Measurements from ENCODE around the gene TTC34. TPM values are rescaled to one million over a fixed set of nuclear protein-coding genes. Genes with fewer than 3 reads are reported as not detected.

The TTC34 gene
- total and polyA plus RNA-seq, 2 of the 13 experiments (the other 11 are each of a cell fraction or from before 2014, with no cell fraction given): 0.07 to 0.11 TPM

- TF ChIP-seq THRA (CRISPR knock-in tag; IDR thresholded peaks at IDR 0.05; ENCODE audit: borderline replicate concordance) (peak; percentile 68; the same call in 1 of the 2 replicates), ZIK1 (CRISPR knock-in tag; IDR thresholded peaks at IDR 0.05; ENCODE audit: borderline replicate concordance, low read depth) (no peak), ZNF3 (CRISPR knock-in tag; IDR thresholded peaks at IDR 0.05) (no peak), RBM22 (optimal IDR thresholded peaks at IDR 0.05; ENCODE audit: low read length) (no peak), ONECUT2 (CRISPR knock-in tag; IDR thresholded peaks at IDR 0.05) (no peak), RCOR2 (CRISPR knock-in tag; IDR thresholded peaks at IDR 0.05) (no peak), ZBTB37 (CRISPR knock-in tag; IDR thresholded peaks at IDR 0.05) (no peak), ZNF543 (CRISPR knock-in tag; IDR thresholded peaks at IDR 0.05) (no peak; the same call in 1 of the 2 replicates), ZNF296 (CRISPR knock-in tag; conservative IDR thresholded peaks at IDR 0.05) (no peak), TEAD3 (CRISPR knock-in tag; optimal IDR thresholded peaks at IDR 0.05; ENCODE audit: borderline replicate concordance) (peak; percentile 52), ZNF687 (CRISPR knock-in tag; IDR thresholded peaks at IDR 0.05) (peak; percentile 77), RAD21 (CRISPR knock-in tag; IDR thresholded peaks at IDR 0.05) (no peak), ZNF225 (CRISPR knock-in tag; IDR thresholded peaks at IDR 0.05) (no peak), ZFY (CRISPR knock-in tag; IDR thresholded peaks at IDR 0.05) (no peak), ZNF34 (CRISPR knock-in tag; IDR thresholded peaks at IDR 0.05; ENCODE audit: borderline replicate concordance) (no peak), ZKSCAN1 (IDR thresholded peaks at IDR 0.05; ENCODE audit: low read length) (no peak), ZNF710 (CRISPR knock-in tag; IDR thresholded peaks at IDR 0.05; ENCODE audit: borderline replicate concordance) (no peak), ZNF224 (CRISPR knock-in tag; IDR thresholded peaks at IDR 0.05) (no peak), GATAD1 (CRISPR knock-in tag; IDR thresholded peaks at IDR 0.05) (no peak), TFAP4 (IDR thresholded peaks at IDR 0.05; ENCODE audit: borderline replicate concordance, low read depth) (no peak), MIER3 (CRISPR knock-in tag; IDR thresholded peaks at IDR 0.05; ENCODE audit: borderline replicate concordance) (no peak)
Measured at GRCh38 chr1:2810899-2811532, 9.5 kb upstream of the TTC34 start (continued).

Measured in HepG2 (cell line).